Endothelial cell of umbilical vein (primary cell): ENCODE results near the gene FAM120AOS. TPM values are rescaled to one million over a fixed set of nuclear protein-coding genes. Genes with fewer than 3 reads are reported as not detected.

Source experiments
- BruUV-seq: library from RNA; stranded (reverse); fragments of 400-500 nt; replicated peaks from 2 replicates; lab custom pipeline; 2021; lab: Mats Ljungman, UMichigan
- CTCF ChIA-PET: fragments of 300-600, 350-600 bp; sonication (Branson Sonifier 250); formaldehyde crosslinking; loops from one replicate; lab custom pipeline; 2021; ENCODE audit warnings: antibody characterized with exemption, inconsistent platforms; lab: Charles Lee
- POLR2A ChIA-PET: fragments of 300-600, 350-600 bp; sonication (Branson Sonifier 250); formaldehyde crosslinking; loops from one replicate; lab custom pipeline; 2021; ENCODE audit warnings: antibody characterized with exemption, inconsistent platforms; lab: Charles Lee
- DNase-seq: peaks from one replicate; pipeline ENCODE4 v3.0.0-alpha.2; 2011; ENCODE audit warnings: low read depth, low spot score
- FAIRE-seq: peaks from 2 replicates; lab custom pipeline; 2011; peaks lifted over from hg19 to GRCh38; lab: Jason Lieb, UNC
- H2AFZ ChIP-seq: 2 replicates; pipeline ENCODE4 v1.6.0; 2012; ENCODE audit warnings: low read depth, low read length, control low read depth, inconsistent platforms
- H3K27ac ChIP-seq: 2 replicates; pipeline ENCODE4 v1.5.1; 2011; ENCODE audit warnings: low read depth, mild to moderate bottlenecking, control low read depth, low read length, moderate library complexity; ENCODE audit not compliant: insufficient read depth
- H3K27me3 ChIP-seq, 2 experiments: 2 replicates each; pipeline versions ENCODE4 v1.6.0 to v1.6.1; 2011; ENCODE audit warnings: low read length in 2 of 2, mixed read lengths in 1 of 2; ENCODE audit not compliant: control insufficient read depth in 2 of 2, insufficient read depth in 2 of 2
- H3K36me3 ChIP-seq, 2 experiments: 2 replicates in 1 of 2; 3 replicates in 1 of 2; pipeline ENCODE4 v1.5.1; 2011; ENCODE audit warnings: low read length in 2 of 2, mild to moderate bottlenecking in 1 of 2, moderate library complexity in 1 of 2; ENCODE audit not compliant: control insufficient read depth in 2 of 2, insufficient read depth in 2 of 2; ENCODE audit errors: extremely low read depth in 1 of 2
- H3K4me1 ChIP-seq: 3 replicates; pipeline ENCODE4 v1.5.1; 2011; ENCODE audit warnings: mild to moderate bottlenecking, low read length; ENCODE audit not compliant: control insufficient read depth, insufficient read depth; ENCODE audit errors: extremely low read depth
- H3K4me2 ChIP-seq: 2 replicates; pipeline ENCODE4 v1.6.1; 2011; ENCODE audit warnings: low read length, control low read depth, mixed read lengths; ENCODE audit not compliant: insufficient read depth
- H3K4me3 ChIP-seq, 3 experiments: fragments of 200-600 bp in 1 of 3; sonication (generic), shearing (Covaris generic) in 1 of 3; replicated peaks in 1 of 3; 2 replicates each; pipeline ENCODE4 v1.5.1; 2011 to 2016; ENCODE audit warnings: control low read depth in 3 of 3, low read length in 3 of 3, mild to moderate bottlenecking in 2 of 3, inconsistent platforms in 1 of 3, low read depth in 1 of 3, moderate library complexity in 1 of 3; ENCODE audit not compliant: insufficient read depth in 1 of 3
- H3K79me2 ChIP-seq: 2 replicates; pipeline ENCODE4 v1.6.0; 2012; ENCODE audit warnings: low read length, inconsistent platforms; ENCODE audit not compliant: control insufficient read depth, insufficient read depth
- H3K9ac ChIP-seq: replicated peaks from 2 replicates; pipeline ENCODE3; 2011; ENCODE audit warnings: low read length, control low read depth; ENCODE audit not compliant: insufficient read depth; ENCODE audit errors: extremely low read depth
- H3K9me1 ChIP-seq: replicated peaks from 3 replicates; pipeline ENCODE4 v1.6.0; 2011; ENCODE audit warnings: mild to moderate bottlenecking, low read length; ENCODE audit not compliant: control insufficient read depth, insufficient read depth; ENCODE audit errors: extremely low read depth
- H3K9me3 ChIP-seq: replicated peaks from 2 replicates; pipeline ENCODE4 v1.5.1; 2012; ENCODE audit warnings: low read length, inconsistent platforms; ENCODE audit not compliant: control insufficient read depth, insufficient read depth
- H4K20me1 ChIP-seq: replicated peaks from 2 replicates; pipeline ENCODE3; 2011; ENCODE audit warnings: mild to moderate bottlenecking, low read length; ENCODE audit not compliant: control insufficient read depth, insufficient read depth; ENCODE audit errors: extremely low read depth
- EZH2 ChIP-seq: IDR thresholded peaks from 2 replicates; pipeline ENCODE4 v1.6.1; 2012; ENCODE audit warnings: borderline replicate concordance, low read depth, mild to moderate bottlenecking, moderate library complexity, low read length, inconsistent platforms; ENCODE audit not compliant: severe bottlenecking
- FOS ChIP-seq: IDR thresholded peaks from 2 replicates; pipeline ENCODE4 v1.6.1; 2011; ENCODE audit warnings: mild to moderate bottlenecking, low read length, moderate library complexity, borderline replicate concordance; ENCODE audit not compliant: insufficient read depth
- GATA2 ChIP-seq: IDR thresholded peaks from 2 replicates; pipeline ENCODE4 v1.7.0; 2011; ENCODE audit warnings: low read depth, mild to moderate bottlenecking, moderate library complexity, mixed read lengths, low read length; ENCODE audit not compliant: insufficient read length, insufficient read depth
- JUN ChIP-seq: IDR thresholded peaks from 2 replicates; pipeline ENCODE4 v1.6.1; 2011; ENCODE audit warnings: borderline replicate concordance, low read depth; ENCODE audit not compliant: insufficient read length, insufficient read depth
- MYC ChIP-seq: IDR thresholded peaks from one replicate; pipeline ENCODE4 v1.6.1; 2011; ENCODE audit warnings: mild to moderate bottlenecking, low read depth, low read length
- POLR2A ChIP-seq: IDR thresholded peaks from 2 replicates; pipeline ENCODE4 v1.6.1; 2012; ENCODE audit warnings: low read depth, mild to moderate bottlenecking, control low read depth, low read length
- POLR2AphosphoS5 ChIP-seq: IDR thresholded peaks from 2 replicates; pipeline ENCODE4 v1.6.1; 2012; ENCODE audit warnings: low read depth, mild to moderate bottlenecking, control low read depth, low read length, moderate library complexity; ENCODE audit not compliant: insufficient read depth
- dilution Hi-C: fragments of 300-500 bp; cut with MboI; formaldehyde crosslinking; loops from one replicate; pipeline ENCODE4 v1.15.0; 2019; ENCODE audit warnings: low sequenced_read_pairs; ENCODE audit not compliant: extremely low pct_ligation_motif_present
- intact Hi-C: fragments of 100-400 bp; cut with micrococcal nuclease; formaldehyde crosslinking; loops from one replicate; pipeline ENCODE4 v1.10.0; 2022
- polyA plus RNA-seq, 4 experiments: library from polyadenylated mRNA; depleted of rRNA in 3 of 4; stranded (reverse) in 3 of 4; unstranded in 1 of 4; fragments of >200 nt; gene quantifications; 2 replicates each; pipeline versions ENCODE4 v1.2.1 to v1.2.3, GENCODE V29; 2011 to 2012; ENCODE audit warnings: missing spikeins in 1 of 4
- total RNA-seq: library from RNA; stranded (reverse); gene quantifications from 2 replicates; pipeline ENCODE4 v1.2.3, GENCODE V29; 2021
- TF ChIP-seq, protein P1 (sequence below), 2 donors: IDR thresholded peaks; 1 replicate in 1 of 2; 2 replicates in 1 of 2; pipeline ENCODE4 v1.5.1; 2011; ENCODE audit warnings: low read length in 2 of 2, mild to moderate bottlenecking in 2 of 2, moderate library complexity in 2 of 2, control low read depth in 1 of 2, inconsistent platforms in 1 of 2, low read depth in 1 of 2; ENCODE audit not compliant: insufficient read depth in 1 of 2; ENCODE audit errors: extremely low read depth in 1 of 2
- TF ChIP-seq, protein P2 (sequence below): IDR thresholded peaks from 2 replicates; pipeline ENCODE4 v1.6.1; 2011; ENCODE audit not compliant: insufficient read depth, insufficient read length

The FAM120AOS gene
- total and polyA plus RNA-seq, 2 donors (not counting 3 experiments of a cell fraction or from before 2014, with no cell fraction given), result 25.9 to 32.4 TPM

DNA sequence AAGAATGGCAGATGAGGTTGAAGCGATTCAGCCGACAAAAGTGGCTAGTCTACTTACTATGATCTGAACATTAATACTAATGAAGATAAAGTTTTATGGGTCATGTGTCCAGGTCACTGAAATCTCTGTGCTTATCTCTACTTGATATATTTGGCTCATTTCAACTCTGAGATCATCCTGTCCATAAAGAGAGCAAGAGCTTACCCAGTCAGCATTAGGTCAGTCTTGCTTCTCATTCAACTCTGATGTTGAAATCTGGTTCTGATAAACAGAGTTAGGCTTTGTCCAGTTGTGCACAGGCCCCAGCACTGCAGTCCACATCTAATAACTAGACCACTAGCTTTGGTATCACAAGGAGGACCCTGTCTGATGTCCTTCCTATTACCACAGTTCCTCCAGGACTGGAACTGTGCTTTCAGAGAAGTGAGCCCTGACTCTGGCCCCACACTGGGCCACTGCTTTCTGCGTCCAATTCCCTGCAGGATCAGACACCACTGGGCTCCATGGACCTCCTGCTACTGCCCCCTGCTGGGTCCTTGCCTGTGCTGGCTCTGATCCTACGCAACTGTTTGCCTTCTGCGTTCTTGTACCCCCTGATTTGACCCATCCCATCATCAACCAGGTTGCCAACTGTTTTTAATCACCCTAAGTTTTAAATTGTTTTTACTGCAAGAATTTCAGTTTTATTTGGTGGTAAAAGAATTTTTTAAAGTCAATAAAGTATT is 25.6 kb downstream of the FAM120AOS start:
- no peaks in the 10 kb centered on the region for H3K9me3 ChIP-seq
- H3K27me3 ChIP-seq, result peaks cover 4 to 10% of the 10 kb centered on the region in 2 experiments
- FAIRE-seq, result no peak
- DNase-seq, result no peak
- no peak overlapping the region for H3K4me3 ChIP-seq
- no peaks in the 10 kb centered on the region for H3K79me2 ChIP-seq
- no peak overlapping the region for H3K9ac ChIP-seq
- no peak overlapping the region for H2AFZ ChIP-seq
- no peaks in the 10 kb centered on the region for H4K20me1 ChIP-seq
- H3K4me1 ChIP-seq, result no peaks in the 10 kb centered on the region
- dilution Hi-C loops (no loop called here), intact Hi-C loops (loop anchor here (1.0 kb wide), 1 partner anchor 268 kb away; no protein-coding TSS in a partner anchor)
- H3K27ac ChIP-seq, result no peak overlapping the region
- H3K36me3 ChIP-seq, result no peaks in the 10 kb centered on the region
- H3K9me1 ChIP-seq, result no peaks in the 10 kb centered on the region
- H3K4me2 ChIP-seq, result no peak overlapping the region
- POLR2A ChIA-PET, result no interaction called here
- TF ChIP-seq, protein P1, sequence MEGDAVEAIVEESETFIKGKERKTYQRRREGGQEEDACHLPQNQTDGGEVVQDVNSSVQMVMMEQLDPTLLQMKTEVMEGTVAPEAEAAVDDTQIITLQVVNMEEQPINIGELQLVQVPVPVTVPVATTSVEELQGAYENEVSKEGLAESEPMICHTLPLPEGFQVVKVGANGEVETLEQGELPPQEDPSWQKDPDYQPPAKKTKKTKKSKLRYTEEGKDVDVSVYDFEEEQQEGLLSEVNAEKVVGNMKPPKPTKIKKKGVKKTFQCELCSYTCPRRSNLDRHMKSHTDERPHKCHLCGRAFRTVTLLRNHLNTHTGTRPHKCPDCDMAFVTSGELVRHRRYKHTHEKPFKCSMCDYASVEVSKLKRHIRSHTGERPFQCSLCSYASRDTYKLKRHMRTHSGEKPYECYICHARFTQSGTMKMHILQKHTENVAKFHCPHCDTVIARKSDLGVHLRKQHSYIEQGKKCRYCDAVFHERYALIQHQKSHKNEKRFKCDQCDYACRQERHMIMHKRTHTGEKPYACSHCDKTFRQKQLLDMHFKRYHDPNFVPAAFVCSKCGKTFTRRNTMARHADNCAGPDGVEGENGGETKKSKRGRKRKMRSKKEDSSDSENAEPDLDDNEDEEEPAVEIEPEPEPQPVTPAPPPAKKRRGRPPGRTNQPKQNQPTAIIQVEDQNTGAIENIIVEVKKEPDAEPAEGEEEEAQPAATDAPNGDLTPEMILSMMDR (IDR thresholded peaks at IDR 0.05; ENCODE audit: extremely low read depth in 1 of 2, insufficient read depth in 1 of 2, low read depth in 1 of 2, low read length in 2 of 2), result peak; percentile 19 to 30
- TF ChIP-seq POLR2AphosphoS5, result no peak
- BruUV-seq, result no TSS peak
- CTCF ChIA-PET, result interaction anchor here (0.5 kb wide), 1 partner anchor 9 kb away, joined by 3 read pairs; no protein-coding TSS in a partner anchor

DNA sequence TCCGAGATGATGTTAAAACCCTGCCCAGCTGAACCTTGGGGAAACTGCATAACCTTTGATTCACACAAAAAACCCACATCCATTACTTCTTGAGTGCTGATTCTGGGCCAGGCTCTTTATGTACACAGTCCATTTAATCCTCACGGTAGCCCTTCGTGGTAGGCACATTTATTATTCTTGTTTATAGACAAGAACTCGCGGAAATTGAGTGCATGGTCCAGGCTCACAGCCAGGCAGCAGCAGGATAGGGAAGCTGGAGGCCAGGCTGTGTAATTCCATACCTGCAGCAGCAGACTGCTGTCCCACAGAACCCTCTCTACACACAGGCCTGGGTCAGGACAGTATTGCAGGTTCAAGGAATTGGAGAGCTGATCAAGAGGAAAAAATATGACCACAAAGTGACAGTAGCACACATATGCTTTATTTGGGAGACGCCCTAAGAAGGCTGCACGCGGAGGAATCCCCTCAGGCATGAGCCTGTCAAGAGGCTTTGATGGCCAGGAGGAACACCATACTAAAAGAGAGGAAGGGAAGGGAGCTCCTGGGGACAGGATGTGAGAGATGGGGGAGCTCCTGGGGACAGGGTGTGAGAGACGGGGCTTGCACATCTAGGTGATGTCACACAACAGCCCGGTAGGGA is 30.3 kb downstream of the FAM120AOS start:
- no peaks in the 10 kb centered on the region for H3K36me3 ChIP-seq
- H3K27me3 ChIP-seq, result peaks cover 1 to 10% of the 10 kb centered on the region in 2 experiments
- no peak overlapping the region for H2AFZ ChIP-seq
- H3K4me1 ChIP-seq, result no peaks in the 10 kb centered on the region
- POLR2A ChIA-PET, result no interaction called here
- FAIRE-seq (no peak), DNase-seq (no peak)
- no peak overlapping the region for H3K4me3 ChIP-seq
- no peak overlapping the region for H3K4me2 ChIP-seq
- BruUV-seq, result no TSS peak
- H4K20me1 ChIP-seq, result no peaks in the 10 kb centered on the region
- TF ChIP-seq JUN (no peak), GATA2 (no peak), EZH2 (no peak), FOS (no peak), POLR2A (no peak), MYC (no peak), POLR2AphosphoS5 (no peak)
- TF ChIP-seq, protein P1 (IDR thresholded peaks at IDR 0.05; ENCODE audit: extremely low read depth in 1 of 2, insufficient read depth in 1 of 2, low read depth in 1 of 2, low read length in 2 of 2), result no peak
- TF ChIP-seq, protein P2, sequence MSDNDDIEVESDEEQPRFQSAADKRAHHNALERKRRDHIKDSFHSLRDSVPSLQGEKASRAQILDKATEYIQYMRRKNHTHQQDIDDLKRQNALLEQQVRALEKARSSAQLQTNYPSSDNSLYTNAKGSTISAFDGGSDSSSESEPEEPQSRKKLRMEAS, result no peak
- dilution Hi-C loops, result no loop called here
- H3K79me2 ChIP-seq, result no peaks in the 10 kb centered on the region
- CTCF ChIA-PET, result no interaction called here
- no peaks in the 10 kb centered on the region for H3K9me1 ChIP-seq
- intact Hi-C loops, result no loop called here
- H3K9me3 ChIP-seq, result no peaks in the 10 kb centered on the region
- H3K9ac ChIP-seq, result no peak overlapping the region
- H3K27ac ChIP-seq, result no peak overlapping the region
